CD4-positive, CD25-positive, alpha-beta regulatory T cell (primary cell): ENCODE results near the gene HNRNPLL. TPM values are rescaled to one million over a fixed set of nuclear protein-coding genes. Genes with fewer than 3 reads are reported as not detected.

Experiments used
- ATAC-seq, 2 donors: fragments of 150-1000 bp; cut with Tn5 transposase; one replicate each; pipeline ENCODE4 v1.10.0; 2021; ENCODE audit warnings: low read depth in 2 of 2, moderate number of reproducible peaks in 2 of 2, moderate library complexity in 1 of 2
- DNase-seq, 3 donors: peaks; one replicate each; pipeline versions ENCODE4 v3.0.0 to v3.0.0-alpha.2; 2012 to 2022; ENCODE audit warnings: mixed read lengths in 1 of 3
- H3K27ac ChIP-seq: one replicate; pipeline ENCODE4 v1.7.0; 2013; ENCODE audit warnings: mild to moderate bottlenecking, low read length; ENCODE audit not compliant: insufficient read depth, poor library complexity, severe bottlenecking
- H3K27me3 ChIP-seq: one replicate; pipeline ENCODE4 v1.7.0; 2013; ENCODE audit warnings: low read length; ENCODE audit not compliant: control insufficient read depth, insufficient read depth
- H3K36me3 ChIP-seq: one replicate; pipeline ENCODE4 v1.7.0; 2013; ENCODE audit warnings: mild to moderate bottlenecking, low read length, moderate library complexity; ENCODE audit not compliant: control insufficient read depth, insufficient read depth
- H3K4me1 ChIP-seq: 2 replicates; pipeline ENCODE4 v1.7.0; 2013; ENCODE audit warnings: mild to moderate bottlenecking, low read length; ENCODE audit not compliant: insufficient read depth, control insufficient read depth, poor library complexity, severe bottlenecking
- H3K4me3 ChIP-seq: one replicate; pipeline ENCODE4 v1.7.0; 2013; ENCODE audit warnings: low read depth, mild to moderate bottlenecking, low read length, moderate library complexity
- H3K9me3 ChIP-seq, 2 experiments: 1 replicate in 1 of 2; 2 replicates in 1 of 2; pipeline ENCODE4 v1.7.0; 2013; ENCODE audit warnings: low read length in 2 of 2, mild to moderate bottlenecking in 1 of 2, moderate library complexity in 1 of 2; ENCODE audit not compliant: control insufficient read depth in 2 of 2
- H3K27ac Mint-ChIP-seq, 3 donors: one replicate each; pipeline ENCODE4 v1.8.0; 2020 to 2022; ENCODE audit warnings: mild to moderate bottlenecking in 3 of 3, mixed read lengths in 3 of 3, moderate library complexity in 2 of 3
- H3K27me3 Mint-ChIP-seq: one replicate; pipeline ENCODE4 v1.8.0; 2022; ENCODE audit warnings: mild to moderate bottlenecking, mixed read lengths
- H3K36me3 Mint-ChIP-seq: one replicate; pipeline ENCODE4 v1.8.0; 2020; ENCODE audit warnings: mixed read lengths
- H3K4me1 Mint-ChIP-seq, 4 donors: one replicate each; pipeline ENCODE4 v1.8.0; 2020 to 2022; ENCODE audit warnings: mixed read lengths in 4 of 4, mild to moderate bottlenecking in 1 of 4
- H3K4me3 Mint-ChIP-seq, 4 donors: one replicate each; pipeline ENCODE4 v1.8.0; 2020 to 2022; ENCODE audit warnings: mild to moderate bottlenecking in 4 of 4, mixed read lengths in 4 of 4, moderate library complexity in 3 of 4
- H3K9me3 Mint-ChIP-seq, 7 donors: one replicate each; pipeline ENCODE4 v1.8.0; 2020 to 2022; ENCODE audit warnings: mixed read lengths in 7 of 7, mild to moderate bottlenecking in 3 of 7, moderate library complexity in 2 of 7
- polyA plus RNA-seq, 4 donors: library from polyadenylated mRNA; unstranded; fragments of 300-500 nt; fragmentation: Illumina TruSeq; gene quantifications; one replicate each; pipeline ENCODE4 v1.2.3, GENCODE V29; 2021
- total RNA-seq: library from RNA; stranded (reverse); gene quantifications from one replicate; pipeline ENCODE4 v1.2.3, GENCODE V29; 2022

HNRNPLL gene
- total and polyA plus RNA-seq, 5 donors from 2014 or later: 59.6 to 124 (median 73.0) TPM

DNA sequence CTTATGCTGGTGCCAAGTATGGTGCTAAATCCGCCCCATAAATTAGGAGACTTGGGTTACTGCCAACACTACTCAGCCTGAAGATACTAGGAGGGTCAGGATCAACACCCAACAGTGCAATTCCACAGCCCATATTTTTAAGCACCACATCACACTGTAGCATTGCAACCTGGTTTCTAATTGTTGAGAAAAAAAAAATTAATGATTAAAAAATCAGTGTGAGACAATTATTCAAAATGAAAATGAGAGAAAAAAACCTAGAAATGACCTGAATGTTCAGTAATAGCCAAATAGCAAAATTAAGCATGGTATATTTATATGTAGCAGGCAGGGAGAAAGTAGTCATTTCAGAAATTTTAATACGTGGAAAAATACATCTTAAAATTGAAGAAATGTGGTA, 29.2 kb upstream of the HNRNPLL start:
- Histone ChIP-seq H3K27ac (no peak overlapping the region), H3K9me3 (no peaks in the 10 kb centered on the region), H3K36me3 (no peaks in the 10 kb centered on the region), H3K27me3 (no peaks in the 10 kb centered on the region), H3K4me3 (no peak overlapping the region), H3K4me1 (peaks cover 5% of the 10 kb centered on the region)
- Mint-ChIP-seq H3K4me3 (no peak overlapping the region), H3K9me3 (peaks cover 0 to 1% (median 0%) of the 10 kb centered on the region in 7 donors), H3K27ac (no peak overlapping the region), H3K36me3 (no peaks in the 10 kb centered on the region), H3K4me1 (peaks cover 13 to 35% (median 28%) of the 10 kb centered on the region in 4 donors), H3K27me3 (no peaks in the 10 kb centered on the region)
- DNase-seq (no peak), ATAC-seq (no peak)

DNA sequence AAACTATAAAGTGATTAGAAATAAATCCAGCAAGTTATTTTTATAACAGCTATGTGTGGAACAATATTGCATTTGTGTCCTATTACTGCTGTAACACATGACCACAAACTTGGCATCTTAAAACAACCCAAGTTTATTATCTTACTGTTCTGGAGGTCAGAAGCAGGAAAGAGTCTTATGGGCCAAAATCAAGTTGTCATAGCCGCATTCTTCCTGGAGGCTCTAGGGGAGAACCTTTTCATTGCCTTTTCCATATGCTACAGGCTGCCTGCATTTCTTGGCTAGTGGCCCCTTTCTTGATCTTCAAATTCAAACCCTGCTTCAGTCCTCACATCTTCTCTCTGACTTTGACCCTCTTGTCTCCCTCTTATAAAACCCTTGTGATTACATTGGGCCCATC, 27.0 kb upstream of the HNRNPLL start:
- Mint-ChIP-seq H3K36me3 (no peaks in the 10 kb centered on the region), H3K9me3 (no peaks in the 10 kb centered on the region), H3K4me1 (peaks cover 21 to 38% (median 34%) of the 10 kb centered on the region in 4 donors), H3K27ac (no peak overlapping the region), H3K4me3 (no peak overlapping the region), H3K27me3 (no peaks in the 10 kb centered on the region)
- no peaks in the 10 kb centered on the region for H3K27me3 ChIP-seq
- ATAC-seq: no peak
- H3K9me3 ChIP-seq: no peaks in the 10 kb centered on the region
- H3K4me3 ChIP-seq: no peak overlapping the region
- H3K27ac ChIP-seq: no peak overlapping the region
- DNase-seq: no peak
- no peaks in the 10 kb centered on the region for H3K36me3 ChIP-seq
- H3K4me1 ChIP-seq: peaks cover 15% of the 10 kb centered on the region

DNA sequence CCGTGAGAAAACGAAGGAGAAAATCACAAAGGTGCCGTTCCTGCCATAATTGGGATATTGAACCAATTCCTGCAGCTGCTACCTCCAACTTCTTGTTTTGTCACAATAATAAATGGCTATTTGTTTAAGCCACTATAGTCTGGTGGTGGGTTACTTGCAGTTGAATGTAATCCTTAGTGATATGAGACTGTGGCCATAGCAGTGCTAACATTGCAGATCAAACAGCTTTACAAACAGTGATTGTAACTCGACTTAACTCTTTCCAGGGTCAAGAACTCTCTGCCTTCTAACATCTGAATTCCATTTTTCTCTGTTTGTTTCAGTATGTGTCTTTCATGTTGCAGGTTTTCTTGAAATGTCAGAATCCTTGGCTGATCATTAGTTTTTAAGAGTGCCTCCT, 24.7 kb upstream of the HNRNPLL start:
- Histone ChIP-seq H3K27me3 (no peaks in the 10 kb centered on the region), H3K36me3 (no peaks in the 10 kb centered on the region), H3K27ac (no peak overlapping the region), H3K4me3 (no peak overlapping the region), H3K4me1 (peaks cover 13% of the 10 kb centered on the region), H3K9me3 (no peaks in the 10 kb centered on the region)
- Mint-ChIP-seq H3K9me3 (no peaks in the 10 kb centered on the region), H3K27ac (peak overlapping the region in 1 of 3 donors; percentile 83), H3K4me1 (peaks cover 11 to 28% (median 26%) of the 10 kb centered on the region in 4 donors), H3K27me3 (no peaks in the 10 kb centered on the region), H3K36me3 (no peaks in the 10 kb centered on the region), H3K4me3 (peak overlapping the region in 1 of 4 donors; percentile 20)
- DNase-seq (no peak), ATAC-seq (no peak)

- H3K4me3 Mint-ChIP-seq: peak overlapping the region; percentile 20 to 68 (median 34)
- H3K4me3 ChIP-seq: peak overlapping the region; percentile 46
- H3K27me3 ChIP-seq: no peaks in the 10 kb centered on the region
- H3K4me1 ChIP-seq: peaks cover 13% of the 10 kb centered on the region
- H3K36me3 ChIP-seq: no peaks in the 10 kb centered on the region
- peak; percentile 77 to 80 for ATAC-seq
- H3K27me3 Mint-ChIP-seq: no peaks in the 10 kb centered on the region
- H3K4me1 Mint-ChIP-seq: peaks cover 11 to 28% (median 26%) of the 10 kb centered on the region in 4 donors
- H3K9me3 Mint-ChIP-seq: no peaks in the 10 kb centered on the region
- peak overlapping the region; percentile 51 for H3K27ac ChIP-seq
- H3K36me3 Mint-ChIP-seq: no peaks in the 10 kb centered on the region
- DNase-seq: peak in 2 of 3 donors; percentile 60 to 90
- peak overlapping the region; percentile 73 to 88 (median 80) for H3K27ac Mint-ChIP-seq
- no peaks in the 10 kb centered on the region for H3K9me3 ChIP-seq
Measured at GRCh38 chr2:38626326-38627035, 23.8 kb upstream of the HNRNPLL start.

- Histone ChIP-seq H3K27me3 (no peaks in the 10 kb centered on the region), H3K36me3 (no peaks in the 10 kb centered on the region), H3K9me3 (no peaks in the 10 kb centered on the region), H3K27ac (no peak overlapping the region), H3K4me3 (no peak overlapping the region), H3K4me1 (peaks cover 13% of the 10 kb centered on the region)
- DNase-seq (no peak), ATAC-seq (no peak)
- H3K27ac Mint-ChIP-seq: no peak overlapping the region
- H3K36me3 Mint-ChIP-seq: no peaks in the 10 kb centered on the region
- H3K9me3 Mint-ChIP-seq: no peaks in the 10 kb centered on the region
- H3K4me1 Mint-ChIP-seq: peaks cover 11 to 21% (median 20%) of the 10 kb centered on the region in 4 donors
- no peaks in the 10 kb centered on the region for H3K27me3 Mint-ChIP-seq
- H3K4me3 Mint-ChIP-seq: no peak overlapping the region
Measured at GRCh38 chr2:38622210-38622609, 19.5 kb upstream of the HNRNPLL start.

- Mint-ChIP-seq H3K36me3 (no peaks in the 10 kb centered on the region), H3K4me3 (no peak overlapping the region), H3K27ac (no peak overlapping the region), H3K9me3 (no peaks in the 10 kb centered on the region), H3K27me3 (no peaks in the 10 kb centered on the region), H3K4me1 (peaks cover 0 to 10% (median 9%) of the 10 kb centered on the region in 4 donors)
- no peaks in the 10 kb centered on the region for H3K27me3 ChIP-seq
- no peak for DNase-seq
- no peak for ATAC-seq
- H3K27ac ChIP-seq: no peak overlapping the region
- H3K4me3 ChIP-seq: no peak overlapping the region
- H3K36me3 ChIP-seq: no peaks in the 10 kb centered on the region
- no peaks in the 10 kb centered on the region for H3K9me3 ChIP-seq
- peaks cover 4% of the 10 kb centered on the region for H3K4me1 ChIP-seq
Measured at GRCh38 chr2:38621018-38621417, 18.3 kb upstream of the HNRNPLL start.

GRCh38 chr2:38620282-38620977, 17.7 kb upstream of the HNRNPLL start:
- DNase-seq: no peak
- Mint-ChIP-seq H3K27ac (no peak overlapping the region), H3K4me1 (peaks cover 0 to 9% (median 5%) of the 10 kb centered on the region in 4 donors), H3K4me3 (no peak overlapping the region), H3K9me3 (no peaks in the 10 kb centered on the region), H3K36me3 (no peaks in the 10 kb centered on the region), H3K27me3 (no peaks in the 10 kb centered on the region)
- H3K27ac ChIP-seq: no peak overlapping the region
- no peaks in the 10 kb centered on the region for H3K9me3 ChIP-seq
- H3K36me3 ChIP-seq: no peaks in the 10 kb centered on the region
- ATAC-seq: no peak
- no peaks in the 10 kb centered on the region for H3K4me1 ChIP-seq
- H3K4me3 ChIP-seq: no peak overlapping the region
- H3K27me3 ChIP-seq: no peaks in the 10 kb centered on the region
